ENCODE data around the gene FERD3L. TPM values are rescaled to one million over a fixed set of nuclear protein-coding genes. Genes with fewer than 3 reads are reported as not detected.

Gene FERD3L
- polyA plus RNA-seq, 6 donors from 2014 or later: not detected

- Mint-ChIP-seq H3K27ac (no peak overlapping the region), H3K4me1 (no peaks in the 10 kb centered on the region), H3K4me3 (no peak overlapping the region), H3K27me3 (peaks cover 25 to 41% (median 28%) of the 10 kb centered on the region in 3 donors), H3K36me3 (no peaks in the 10 kb centered on the region), H3K9me3 (peaks cover 0 to 5% (median 0%) of the 10 kb centered on the region in 7 donors)
- DNase-seq (no peak), ATAC-seq (ENCODE audit: low read depth in 2 of 2) (no peak)
Measured at GRCh38 chr7:19128856-19129255, 16.4 kb downstream of the FERD3L start.

DNA sequence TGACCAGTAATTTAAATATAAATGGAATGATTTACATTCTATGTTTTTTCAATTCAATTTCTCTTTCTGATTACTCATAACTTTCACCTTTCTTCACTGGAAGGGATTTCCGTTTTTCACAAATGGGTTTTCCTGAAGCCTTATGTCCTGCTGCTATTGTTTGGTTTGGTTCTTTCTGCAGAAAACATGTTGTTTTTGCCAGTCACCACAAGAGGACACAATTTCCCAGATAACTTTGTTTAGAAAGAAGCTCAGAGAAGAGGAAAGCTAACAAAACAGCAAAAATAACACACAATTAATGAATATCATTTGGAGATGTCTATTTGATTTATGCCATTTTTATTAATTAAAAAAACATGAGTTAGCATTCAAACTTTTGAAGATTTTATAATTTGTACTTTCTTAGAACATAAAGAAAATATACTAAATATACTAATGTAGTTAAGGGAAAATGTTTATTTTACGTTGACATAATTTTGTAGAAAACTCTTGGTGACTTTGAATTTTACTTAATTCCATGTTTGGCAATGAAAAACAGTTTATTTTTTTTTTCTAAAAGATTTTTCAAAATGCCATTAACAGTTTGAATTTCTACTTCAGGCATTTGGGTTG is 23.1 kb downstream of the FERD3L start:
- peaks cover 8 to 11% (median 11%) of the 10 kb centered on the region in 3 donors for H3K4me1 Mint-ChIP-seq
- ATAC-seq (ENCODE audit: low read depth in 2 of 2): no peak
- no peak for DNase-seq
- H3K27me3 Mint-ChIP-seq: peaks cover 57 to 69% (median 68%) of the 10 kb centered on the region in 3 donors
- H3K9me3 Mint-ChIP-seq: peaks cover 0 to 4% (median 0%) of the 10 kb centered on the region in 7 donors
- no peak overlapping the region for H3K27ac Mint-ChIP-seq
- no peaks in the 10 kb centered on the region for H3K36me3 Mint-ChIP-seq
- no peak overlapping the region for H3K4me3 Mint-ChIP-seq

DNA sequence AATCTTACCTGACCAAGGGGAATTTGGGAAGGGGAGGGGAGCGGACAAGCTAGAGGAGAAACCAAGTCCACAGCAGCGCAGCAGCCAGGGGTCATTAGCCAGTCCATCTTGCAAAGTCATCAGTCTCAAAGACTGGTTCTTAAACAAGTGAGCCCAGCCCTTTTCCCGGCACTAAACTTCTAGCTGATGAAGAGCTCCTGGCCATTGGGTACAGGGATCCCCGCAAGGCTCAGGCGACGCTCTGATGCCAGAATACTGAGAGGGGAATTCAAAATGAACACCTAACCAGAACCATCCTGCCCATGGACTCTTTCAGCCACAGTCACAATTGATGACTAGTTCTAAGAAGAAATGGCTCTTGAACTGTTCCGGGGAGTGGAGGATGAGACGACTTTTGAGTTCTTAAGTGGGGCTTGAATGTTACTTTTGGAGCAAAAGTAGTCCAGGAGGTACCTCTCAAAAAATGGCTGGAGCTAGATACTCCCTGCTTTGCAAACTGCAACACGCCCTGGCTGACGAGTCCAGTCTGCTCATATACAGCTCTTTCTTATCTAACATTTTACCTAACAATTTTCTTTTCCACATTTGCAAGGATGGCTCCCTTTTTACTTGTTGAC is 25.2 kb downstream of the FERD3L start:
- Mint-ChIP-seq H3K27me3 (peaks cover 54 to 70% (median 67%) of the 10 kb centered on the region in 3 donors), H3K36me3 (no peaks in the 10 kb centered on the region), H3K27ac (no peak overlapping the region), H3K4me1 (peaks cover 13 to 21% (median 18%) of the 10 kb centered on the region in 3 donors), H3K4me3 (peak overlapping the region in 2 of 8 donors; percentile 41 to 72), H3K9me3 (peaks cover 0 to 4% (median 0%) of the 10 kb centered on the region in 7 donors)
- DNase-seq (no peak), ATAC-seq (ENCODE audit: low read depth in 2 of 2) (no peak)

- no peaks in the 10 kb centered on the region for H3K9me3 Mint-ChIP-seq
- ATAC-seq (ENCODE audit: low read depth in 2 of 2) (no peak), DNase-seq (no peak)
- peaks cover 57 to 72% (median 70%) of the 10 kb centered on the region in 3 donors for H3K27me3 Mint-ChIP-seq
- H3K36me3 Mint-ChIP-seq: no peaks in the 10 kb centered on the region
- H3K4me3 Mint-ChIP-seq: peak overlapping the region in 3 of 8 donors; percentile 19 to 70 (median 42)
- H3K4me1 Mint-ChIP-seq: peaks cover 13 to 21% (median 18%) of the 10 kb centered on the region in 3 donors
- no peak overlapping the region for H3K27ac Mint-ChIP-seq
Measured at GRCh38 chr7:19119372-19119771, 25.8 kb downstream of the FERD3L start.

GRCh38 chr7:19118636-19119371 is 26.4 kb downstream of the FERD3L start:
- Mint-ChIP-seq H3K9me3 (no peaks in the 10 kb centered on the region), H3K36me3 (no peaks in the 10 kb centered on the region), H3K4me3 (peak overlapping the region; percentile 42 to 84 (median 70))

DNA sequence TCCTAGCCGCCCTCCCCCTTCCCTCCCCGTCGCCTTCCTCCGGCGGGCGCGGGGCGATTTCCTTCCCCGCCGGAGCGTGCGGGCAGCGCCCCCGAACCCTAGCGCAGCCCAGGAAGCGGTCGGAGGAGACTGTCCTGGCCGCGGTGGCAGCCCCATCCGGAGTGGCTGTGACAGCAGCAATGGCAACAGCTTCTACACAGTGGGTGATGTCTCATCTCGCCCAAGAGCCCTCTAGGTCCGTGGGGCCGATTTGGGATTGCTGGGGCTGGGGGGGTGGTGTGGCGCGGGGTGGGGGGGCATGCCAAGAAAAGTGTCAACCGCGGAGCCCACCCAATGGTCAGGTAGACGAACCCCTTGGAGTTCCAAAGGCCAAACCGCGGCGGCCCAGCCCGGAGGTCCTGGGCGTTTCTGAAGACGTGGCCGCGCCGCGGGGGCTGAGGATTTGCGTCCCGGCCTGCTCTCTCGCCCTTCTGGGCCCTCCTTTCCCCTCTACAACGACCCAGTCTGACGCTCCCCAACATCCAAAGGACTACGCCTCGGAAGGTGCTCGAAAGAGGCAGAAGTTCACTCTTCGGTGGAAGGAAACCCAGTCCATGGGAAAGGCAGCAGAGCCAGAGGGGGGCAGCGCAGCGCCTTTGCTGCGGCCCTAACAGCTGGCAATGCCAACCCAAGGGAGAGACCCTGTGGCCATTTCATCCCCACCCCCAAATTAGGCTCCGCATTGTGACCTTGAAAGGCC is 27.2 kb downstream of the FERD3L start:
- H3K27me3 Mint-ChIP-seq: peaks cover 57 to 69% (median 68%) of the 10 kb centered on the region in 3 donors
- H3K9me3 Mint-ChIP-seq: peaks cover 0 to 2% (median 0%) of the 10 kb centered on the region in 7 donors
- peak overlapping the region; percentile 42 to 84 (median 72) for H3K4me3 Mint-ChIP-seq
- H3K4me1 Mint-ChIP-seq: peaks cover 13 to 21% (median 18%) of the 10 kb centered on the region in 3 donors
- H3K36me3 Mint-ChIP-seq: no peaks in the 10 kb centered on the region
- DNase-seq (no peak), ATAC-seq (ENCODE audit: low read depth in 2 of 2) (peak in 1 of 2 donors; percentile 12)
- H3K27ac Mint-ChIP-seq: peak overlapping the region in 1 of 6 donors; percentile 78

More at GRCh38 chr7:19118636-19119371, 26.4 kb downstream of the FERD3L start:
- H3K27me3 Mint-ChIP-seq: peaks cover 57 to 72% (median 70%) of the 10 kb centered on the region in 3 donors
- H3K4me1 Mint-ChIP-seq: peaks cover 13 to 21% (median 18%) of the 10 kb centered on the region in 3 donors
- no peak for DNase-seq
- no peak overlapping the region for H3K27ac Mint-ChIP-seq
- no peak for ATAC-seq (ENCODE audit: low read depth in 2 of 2)

- Mint-ChIP-seq H3K36me3 (no peaks in the 10 kb centered on the region), H3K27me3 (peaks cover 60 to 72% (median 69%) of the 10 kb centered on the region in 3 donors), H3K4me1 (peaks cover 13 to 21% (median 18%) of the 10 kb centered on the region in 3 donors), H3K4me3 (peak within 1 kb of the TSS; percentile 70 to 88 (median 76)), H3K9me3 (peaks cover 0 to 2% (median 0%) of the 10 kb centered on the region in 7 donors), H3K27ac (peak within 1 kb of the TSS in 1 of 6 donors; percentile 78)
- peak; percentile 40 to 43 for ATAC-seq (ENCODE audit: low read depth in 2 of 2)
- DNase-seq: no peak
Measured at GRCh38 chr7:19117091-19117869, 27.9 kb downstream of the FERD3L start, which contains the start of gene TWIST1. TSS of gene TWIST1 (minus strand) at chr7:19117636. CDS start at chr7:19117321, 315 bp downstream.

DNA sequence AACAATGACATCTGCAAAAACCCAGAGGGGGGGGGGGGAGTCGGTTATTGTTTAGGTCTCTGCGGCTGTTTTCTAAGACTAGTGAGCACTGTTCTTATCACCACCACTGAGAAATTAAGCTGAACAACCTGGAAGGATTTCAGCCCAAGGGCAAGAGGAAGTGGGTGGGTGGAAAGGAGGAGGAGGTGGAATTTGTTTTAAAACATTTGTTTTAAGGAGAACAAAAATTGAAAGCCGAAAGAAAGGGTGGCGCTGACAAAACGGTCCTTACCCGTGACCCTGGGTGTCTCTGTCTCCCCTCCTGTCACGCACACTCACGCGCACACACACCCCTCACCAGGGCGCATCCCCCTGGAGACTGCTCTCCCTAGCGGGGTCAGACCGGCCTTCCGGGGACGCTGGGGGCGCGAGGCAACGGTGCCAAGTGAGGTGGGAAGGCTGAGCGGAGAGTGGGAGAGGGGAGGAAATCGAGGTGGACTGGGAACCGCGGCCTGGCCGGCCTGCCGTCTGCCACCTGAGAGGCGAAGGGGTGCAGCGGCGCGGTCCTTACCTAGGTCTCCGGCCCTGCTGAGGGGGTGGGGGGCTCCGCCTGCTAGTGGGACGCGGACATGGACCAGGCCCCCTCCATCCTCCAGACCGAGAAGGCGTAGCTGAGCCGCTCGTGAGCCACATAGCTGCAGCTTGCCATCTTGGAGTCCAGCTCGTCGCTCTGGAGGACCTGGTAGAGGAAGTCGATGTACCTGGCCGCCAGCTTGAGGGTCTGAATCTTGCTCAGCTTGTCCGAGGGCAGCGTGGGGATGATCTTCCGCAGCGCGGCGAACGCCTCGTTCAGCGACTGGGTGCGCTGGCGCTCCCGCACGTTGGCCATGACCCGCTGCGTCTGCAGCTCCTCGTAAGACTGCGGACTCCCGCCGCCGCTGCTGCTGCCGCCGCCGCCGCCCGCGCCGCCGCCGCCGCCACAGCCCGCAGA is 28.8 kb downstream of the FERD3L start:
- peak overlapping the region; percentile 21 to 88 (median 84) for H3K4me3 Mint-ChIP-seq

GRCh38 chr7:19114551-19114855 is 30.7 kb downstream of the FERD3L start:
- ATAC-seq (ENCODE audit: low read depth in 2 of 2) (no peak), DNase-seq (no peak)
- Mint-ChIP-seq H3K4me1 (peaks cover 17 to 30% (median 26%) of the 10 kb centered on the region in 3 donors), H3K4me3 (no peak overlapping the region), H3K27ac (no peak overlapping the region), H3K9me3 (peaks cover 0 to 13% (median 6%) of the 10 kb centered on the region in 7 donors), H3K36me3 (peaks cover 0 to 6% of the 10 kb centered on the region in 2 donors), H3K27me3 (peaks cover 70 to 75% (median 72%) of the 10 kb centered on the region in 3 donors)

More for the DNA sequence above, 28.8 kb downstream of the FERD3L start:
- no peak for DNase-seq
- H3K4me1 Mint-ChIP-seq: peaks cover 13 to 26% (median 19%) of the 10 kb centered on the region in 3 donors
- peaks cover 0 to 1% of the 10 kb centered on the region in 2 donors for H3K36me3 Mint-ChIP-seq
- H3K27me3 Mint-ChIP-seq: peaks cover 61 to 72% (median 69%) of the 10 kb centered on the region in 3 donors
- H3K9me3 Mint-ChIP-seq: peaks cover 0 to 6% (median 3%) of the 10 kb centered on the region in 7 donors
- H3K27ac Mint-ChIP-seq: peak overlapping the region in 1 of 6 donors; percentile 69
- peak; percentile 15 to 25 for ATAC-seq (ENCODE audit: low read depth in 2 of 2)

DNA sequence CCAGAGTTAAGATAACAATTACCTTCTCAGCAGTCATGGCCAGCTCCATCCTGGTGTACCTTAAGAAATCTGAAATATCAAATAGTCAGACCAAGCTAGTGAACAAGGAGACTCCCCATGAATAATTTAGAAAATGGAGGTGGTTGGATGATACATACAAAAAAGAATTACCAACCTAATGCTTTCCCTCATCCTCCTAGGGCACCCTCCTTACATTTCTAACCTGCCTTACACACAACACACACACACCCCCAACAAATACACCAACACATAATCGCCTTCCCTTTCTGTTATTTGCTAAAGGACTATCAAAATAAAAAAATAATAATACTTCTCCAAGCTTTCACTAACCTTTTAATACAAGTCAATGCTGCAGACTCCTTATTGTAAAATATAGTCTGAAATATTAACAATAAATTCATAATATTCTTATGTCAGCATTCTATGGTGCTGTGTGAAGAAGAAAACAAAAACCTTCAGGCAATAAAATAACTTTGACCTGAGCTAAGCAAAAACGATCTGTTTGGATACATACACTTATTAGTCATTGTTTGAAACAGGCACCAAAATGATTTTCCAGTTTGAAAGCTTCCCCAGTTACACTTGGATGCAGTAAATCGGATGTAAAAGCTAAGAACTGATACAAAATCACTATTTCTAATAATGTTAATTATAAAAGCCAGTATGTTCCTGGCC is 31.2 kb downstream of the FERD3L start:
- peaks cover 0 to 6% of the 10 kb centered on the region in 2 donors for H3K36me3 Mint-ChIP-seq
- ATAC-seq (ENCODE audit: low read depth in 2 of 2) (no peak), DNase-seq (no peak)
- H3K27ac Mint-ChIP-seq: no peak overlapping the region
- peaks cover 17 to 30% (median 24%) of the 10 kb centered on the region in 3 donors for H3K4me1 Mint-ChIP-seq
- no peak overlapping the region for H3K4me3 Mint-ChIP-seq
- peaks cover 70 to 75% (median 75%) of the 10 kb centered on the region in 3 donors for H3K27me3 Mint-ChIP-seq
- peaks cover 0 to 14% (median 6%) of the 10 kb centered on the region in 7 donors for H3K9me3 Mint-ChIP-seq

DNA sequence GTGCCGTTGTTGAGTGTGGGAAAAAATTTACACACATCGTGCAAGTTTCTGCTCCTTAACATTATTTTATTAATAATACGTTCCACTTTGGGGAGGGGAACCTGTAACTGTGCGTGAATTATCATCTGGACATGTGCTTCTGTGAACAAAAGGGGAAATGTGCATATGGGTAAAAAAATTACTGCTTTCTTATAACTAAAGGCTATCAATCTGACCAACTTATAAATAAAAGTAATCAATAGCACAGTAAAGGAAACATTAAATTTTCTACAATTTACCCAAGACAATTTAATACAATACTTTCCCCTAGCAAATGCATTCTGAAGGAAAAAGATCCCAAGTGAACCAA is 32.2 kb downstream of the FERD3L start:
- H3K27ac Mint-ChIP-seq: no peak overlapping the region
- no peak for DNase-seq
- H3K36me3 Mint-ChIP-seq: peaks cover 0 to 6% of the 10 kb centered on the region in 2 donors
- ATAC-seq (ENCODE audit: low read depth in 2 of 2): no peak
- H3K4me3 Mint-ChIP-seq: peak overlapping the region in 1 of 8 donors; percentile 24
- H3K4me1 Mint-ChIP-seq: peaks cover 13 to 27% (median 20%) of the 10 kb centered on the region in 3 donors
- H3K27me3 Mint-ChIP-seq: peaks cover 73 to 75% (median 75%) of the 10 kb centered on the region in 3 donors
- peaks cover 0 to 17% (median 6%) of the 10 kb centered on the region in 7 donors for H3K9me3 Mint-ChIP-seq
